HepG2 (cell line): ENCODE results near the gene ASB16. TPM values are rescaled to one million over a fixed set of nuclear protein-coding genes. Genes with fewer than 3 reads are reported as not detected.

ENCODE experiments used
- FOXP4 ChIP-seq: sonication (generic); formaldehyde crosslinking; IDR thresholded peaks from 2 replicates; pipeline ENCODE4 v1.4.0; 2020; ENCODE audit warnings: missing genetic modification reagents
- GFI1 ChIP-seq: sonication (generic); formaldehyde crosslinking; IDR thresholded peaks from 2 replicates; pipeline ENCODE4 v1.5.0; 2020; ENCODE audit warnings: missing genetic modification reagents, mild to moderate bottlenecking, borderline replicate concordance
- HNRNPUL1 ChIP-seq: fragments of 200-400 bp; formaldehyde crosslinking; IDR thresholded peaks from 2 replicates; pipeline ENCODE4 v1.6.1; 2017; ENCODE audit warnings: low read depth, mild to moderate bottlenecking, low read length, moderate library complexity
- IRF2 ChIP-seq: IDR thresholded peaks from 2 replicates; pipeline ENCODE4 v1.6.1; 2018; ENCODE audit warnings: missing genetic modification reagents, missing compliant biosample characterization
- PHB2 ChIP-seq: fragments of 450-650 bp; IDR thresholded peaks from 2 replicates; pipeline ENCODE4 v1.6.1; 2018; ENCODE audit not compliant: partially characterized antibody
- RARA ChIP-seq: IDR thresholded peaks from 2 replicates; pipeline ENCODE4 v1.6.1; 2016; ENCODE audit warnings: missing genetic modification reagents, missing compliant biosample characterization
- TBX2 ChIP-seq: sonication (generic); formaldehyde crosslinking; IDR thresholded peaks from 2 replicates; pipeline ENCODE4 v1.5.0; 2020; ENCODE audit warnings: missing genetic modification reagents, mild to moderate bottlenecking, borderline replicate concordance
- TGIF2 ChIP-seq: IDR thresholded peaks from 2 replicates; pipeline ENCODE4 v1.6.1; 2016; ENCODE audit warnings: control low read depth, missing compliant biosample characterization
- THAP9 ChIP-seq: sonication (generic); formaldehyde crosslinking; IDR thresholded peaks from 2 replicates; pipeline ENCODE4; 2020; ENCODE audit warnings: missing genetic modification reagents, mild to moderate bottlenecking, borderline replicate concordance
- ZMAT3 ChIP-seq: sonication (generic); formaldehyde crosslinking; conservative IDR thresholded peaks from 2 replicates; pipeline ENCODE4 v1.7.0; 2021; ENCODE audit warnings: missing genetic modification reagents
- ZMYM2 ChIP-seq: sonication (generic); formaldehyde crosslinking; IDR thresholded peaks from 2 replicates; pipeline ENCODE4 v1.8.0; 2022; ENCODE audit warnings: mild to moderate bottlenecking, missing genetic modification reagents
- ZNF230 ChIP-seq: sonication (generic); formaldehyde crosslinking; IDR thresholded peaks from 2 replicates; pipeline ENCODE4 v1.4.0; 2020; ENCODE audit warnings: mild to moderate bottlenecking, missing genetic modification reagents
- ZNF446 ChIP-seq: sonication (generic); formaldehyde crosslinking; IDR thresholded peaks from 2 replicates; pipeline ENCODE4 v1.5.0; 2020; ENCODE audit warnings: mild to moderate bottlenecking, missing genetic modification reagents
- ZNF614 ChIP-seq: IDR thresholded peaks from 2 replicates; pipeline ENCODE4 v1.6.1; 2018; ENCODE audit warnings: missing biosample characterization, missing genetic modification reagents, inconsistent platforms, borderline replicate concordance
- ZSCAN20 ChIP-seq: sonication (generic); formaldehyde crosslinking; IDR thresholded peaks from 2 replicates; pipeline ENCODE4 v1.4.0; 2020; ENCODE audit warnings: missing genetic modification reagents, mild to moderate bottlenecking, borderline replicate concordance
- polyA plus RNA-seq, 8 experiments: library from polyadenylated mRNA; depleted of rRNA in 3 of 8; stranded (reverse) in 7 of 8; unstranded in 1 of 8; fragments of >200 nt; fragmentation: Illumina TruSeq in 4 of 8; extraction: Trizol in 4 of 8; gene quantifications; 2 replicates each; pipeline versions ENCODE4 v1.2.1 to v1.2.3, GENCODE V29; 2011 to 2016; ENCODE audit warnings: low read depth in 4 of 8, missing spikeins in 1 of 8, mixed read lengths in 1 of 8; ENCODE audit not compliant: insufficient read depth in 1 of 8
- total RNA-seq, 5 experiments: library from RNA; depleted of rRNA; stranded (reverse); fragments of >200 nt; fragmentation: Illumina TruSeq; extraction: Trizol; gene quantifications; 2 replicates each; pipeline ENCODE4 v1.2.3, GENCODE V29; 2016; ENCODE audit warnings: low read depth in 1 of 5
- TF ChIP-seq, protein P1 (sequence below): sonication (generic); formaldehyde crosslinking; IDR thresholded peaks from 2 replicates; pipeline ENCODE4 v1.4.0; 2020; ENCODE audit warnings: missing genetic modification reagents, borderline replicate concordance
- TF ChIP-seq, protein P2 (sequence below), 2 experiments: sonication (generic) in 1 of 2; formaldehyde crosslinking in 1 of 2; IDR thresholded peaks; 2 replicates each; pipeline versions ENCODE4 v1.5.1 to v1.6.1; 2011 to 2020; ENCODE audit warnings: borderline replicate concordance in 1 of 2, low read depth in 1 of 2, low read length in 1 of 2, mild to moderate bottlenecking in 1 of 2, missing genetic modification reagents in 1 of 2, moderate library complexity in 1 of 2
- TF ChIP-seq, protein P3 (sequence below): sonication (generic); formaldehyde crosslinking; IDR thresholded peaks from 2 replicates; pipeline ENCODE4 v1.8.0; 2022; ENCODE audit warnings: low read depth, missing genetic modification reagents

Gene ASB16
- total and polyA plus RNA-seq, 2 of the 13 experiments (the other 11 are each of a cell fraction or from before 2014, with no cell fraction given): 0.07 TPM; not detected in 1

DNA sequence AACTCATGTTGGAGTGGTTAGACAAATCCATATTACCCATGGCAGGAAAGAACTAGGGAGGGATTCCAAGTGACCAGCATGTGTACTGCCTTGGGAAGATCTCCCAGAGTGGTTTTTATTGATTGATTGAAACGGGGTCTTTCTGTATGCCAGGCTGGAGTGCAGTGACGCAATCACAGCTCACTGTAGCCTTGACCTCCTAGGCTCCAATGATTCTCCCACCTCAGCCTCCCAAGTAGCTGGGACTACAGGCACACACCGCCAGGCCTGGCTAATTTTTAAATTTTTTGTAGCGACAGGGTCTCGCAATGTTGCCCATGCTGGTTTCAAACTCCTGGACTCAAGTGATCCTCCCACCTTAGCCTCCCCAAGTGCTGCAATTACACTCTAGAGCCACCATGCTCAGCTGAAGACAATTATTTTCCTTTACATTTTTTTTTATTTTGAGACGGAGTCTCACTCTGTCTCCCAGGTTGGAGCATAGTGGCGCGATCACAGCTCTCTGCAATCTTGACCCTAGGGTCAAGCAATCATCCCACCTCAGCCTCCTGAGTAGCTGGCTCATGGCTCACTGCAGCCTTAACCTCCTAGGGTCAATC lies 13.8 kb downstream of the ASB16 start (continued):
- TF ChIP-seq, protein P1, sequence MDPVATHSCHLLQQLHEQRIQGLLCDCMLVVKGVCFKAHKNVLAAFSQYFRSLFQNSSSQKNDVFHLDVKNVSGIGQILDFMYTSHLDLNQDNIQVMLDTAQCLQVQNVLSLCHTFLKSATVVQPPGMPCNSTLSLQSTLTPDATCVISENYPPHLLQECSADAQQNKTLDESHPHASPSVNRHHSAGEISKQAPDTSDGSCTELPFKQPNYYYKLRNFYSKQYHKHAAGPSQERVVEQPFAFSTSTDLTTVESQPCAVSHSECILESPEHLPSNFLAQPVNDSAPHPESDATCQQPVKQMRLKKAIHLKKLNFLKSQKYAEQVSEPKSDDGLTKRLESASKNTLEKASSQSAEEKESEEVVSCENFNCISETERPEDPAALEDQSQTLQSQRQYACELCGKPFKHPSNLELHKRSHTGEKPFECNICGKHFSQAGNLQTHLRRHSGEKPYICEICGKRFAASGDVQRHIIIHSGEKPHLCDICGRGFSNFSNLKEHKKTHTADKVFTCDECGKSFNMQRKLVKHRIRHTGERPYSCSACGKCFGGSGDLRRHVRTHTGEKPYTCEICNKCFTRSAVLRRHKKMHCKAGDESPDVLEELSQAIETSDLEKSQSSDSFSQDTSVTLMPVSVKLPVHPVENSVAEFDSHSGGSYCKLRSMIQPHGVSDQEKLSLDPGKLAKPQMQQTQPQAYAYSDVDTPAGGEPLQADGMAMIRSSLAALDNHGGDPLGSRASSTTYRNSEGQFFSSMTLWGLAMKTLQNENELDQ (CRISPR knock-in tag): no peak
- no peak for TF ChIP-seq IRF2 (CRISPR knock-in tag)
- no peak for TF ChIP-seq ZNF446 (CRISPR knock-in tag)
- no peak for TF ChIP-seq GFI1 (CRISPR knock-in tag)
- TF ChIP-seq TBX2: no peak
- TF ChIP-seq, protein P2, sequence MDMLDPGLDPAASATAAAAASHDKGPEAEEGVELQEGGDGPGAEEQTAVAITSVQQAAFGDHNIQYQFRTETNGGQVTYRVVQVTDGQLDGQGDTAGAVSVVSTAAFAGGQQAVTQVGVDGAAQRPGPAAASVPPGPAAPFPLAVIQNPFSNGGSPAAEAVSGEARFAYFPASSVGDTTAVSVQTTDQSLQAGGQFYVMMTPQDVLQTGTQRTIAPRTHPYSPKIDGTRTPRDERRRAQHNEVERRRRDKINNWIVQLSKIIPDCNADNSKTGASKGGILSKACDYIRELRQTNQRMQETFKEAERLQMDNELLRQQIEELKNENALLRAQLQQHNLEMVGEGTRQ (IDR thresholded peaks at IDR 0.05; ENCODE audit: low read depth, low read length): no peak
- TF ChIP-seq, protein P2 (CRISPR knock-in tag; IDR thresholded peaks at IDR 0.05; ENCODE audit: borderline replicate concordance): no peak
- TF ChIP-seq THAP9 (CRISPR knock-in tag): no peak
- TF ChIP-seq ZNF614: no peak
- TF ChIP-seq, protein P3, sequence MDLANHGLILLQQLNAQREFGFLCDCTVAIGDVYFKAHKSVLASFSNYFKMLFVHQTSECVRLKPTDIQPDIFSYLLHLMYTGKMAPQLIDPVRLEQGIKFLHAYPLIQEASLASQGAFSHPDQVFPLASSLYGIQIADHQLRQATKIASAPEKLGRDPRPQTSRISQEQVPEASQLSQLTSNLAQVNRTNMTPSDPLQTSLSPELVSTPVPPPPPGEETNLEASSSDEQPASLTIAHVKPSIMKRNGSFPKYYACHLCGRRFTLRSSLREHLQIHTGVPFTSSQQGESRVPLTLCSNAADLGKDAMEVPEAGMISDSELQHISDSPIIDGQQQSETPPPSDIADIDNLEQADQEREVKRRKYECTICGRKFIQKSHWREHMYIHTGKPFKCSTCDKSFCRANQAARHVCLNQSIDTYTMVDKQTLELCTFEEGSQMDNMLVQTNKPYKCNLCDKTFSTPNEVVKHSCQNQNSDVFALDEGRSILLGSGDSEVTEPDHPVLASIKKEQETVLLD (CRISPR knock-in tag): no peak
- no peak for TF ChIP-seq ZMYM2 (CRISPR knock-in tag)
- no peak for TF ChIP-seq HNRNPUL1
- TF ChIP-seq TGIF2 (CRISPR knock-in tag): no peak
- no peak for TF ChIP-seq ZSCAN20 (CRISPR knock-in tag)
- peak; percentile 68 for TF ChIP-seq RARA (CRISPR knock-in tag)
- 0 out of 2 replicates have a peak, but pooled peaks have one; percentile 15 for TF ChIP-seq FOXP4 (CRISPR knock-in tag)
- TF ChIP-seq PHB2: no peak
- no peak for TF ChIP-seq ZMAT3 (CRISPR knock-in tag)
- no peak for TF ChIP-seq ZNF230
